ENCODE measurements around the gene TRIM54. TPM values are rescaled to one million over a fixed set of nuclear protein-coding genes. Genes with fewer than 3 reads are reported as not detected.
"Not testable (repeated sequence)": the region's sequence is repeated elsewhere in the genome, so short reads cannot be mapped to it uniquely, and the experiment has no call there.

Gene TRIM54
- total RNA-seq, 2 experiments from 2014 or later: 0.16 to 0.23 TPM

GRCh38 chr2:27313882-27314645 lies 31.8 kb downstream of the TRIM54 start:
- CTCF ChIA-PET: interaction anchor here (0.9 to 2.3 kb wide), 2 partner anchors 11 to 34 kb away, joined by 3 to 16 read pairs; no protein-coding TSS in a partner anchor
- POLR2A ChIA-PET: no interaction called here
- DNase-seq (no peak), ATAC-seq (no peak)
- Mint-ChIP-seq H3K4me1 (ENCODE audit: low read depth) (no peaks in the 10 kb centered on the region), H3K4me3 (no peak overlapping the region), H3K27me3 (no peaks in the 10 kb centered on the region), H3K9me3 (no peaks in the 10 kb centered on the region), H3K27ac (no peak overlapping the region), H3K36me3 (ENCODE audit: low read depth) (peaks cover 26% of the 10 kb centered on the region)
- TF ChIP-seq, protein P1, sequence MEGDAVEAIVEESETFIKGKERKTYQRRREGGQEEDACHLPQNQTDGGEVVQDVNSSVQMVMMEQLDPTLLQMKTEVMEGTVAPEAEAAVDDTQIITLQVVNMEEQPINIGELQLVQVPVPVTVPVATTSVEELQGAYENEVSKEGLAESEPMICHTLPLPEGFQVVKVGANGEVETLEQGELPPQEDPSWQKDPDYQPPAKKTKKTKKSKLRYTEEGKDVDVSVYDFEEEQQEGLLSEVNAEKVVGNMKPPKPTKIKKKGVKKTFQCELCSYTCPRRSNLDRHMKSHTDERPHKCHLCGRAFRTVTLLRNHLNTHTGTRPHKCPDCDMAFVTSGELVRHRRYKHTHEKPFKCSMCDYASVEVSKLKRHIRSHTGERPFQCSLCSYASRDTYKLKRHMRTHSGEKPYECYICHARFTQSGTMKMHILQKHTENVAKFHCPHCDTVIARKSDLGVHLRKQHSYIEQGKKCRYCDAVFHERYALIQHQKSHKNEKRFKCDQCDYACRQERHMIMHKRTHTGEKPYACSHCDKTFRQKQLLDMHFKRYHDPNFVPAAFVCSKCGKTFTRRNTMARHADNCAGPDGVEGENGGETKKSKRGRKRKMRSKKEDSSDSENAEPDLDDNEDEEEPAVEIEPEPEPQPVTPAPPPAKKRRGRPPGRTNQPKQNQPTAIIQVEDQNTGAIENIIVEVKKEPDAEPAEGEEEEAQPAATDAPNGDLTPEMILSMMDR (IDR thresholded peaks at IDR 0.05): no peak
- intact Hi-C loops (cut with micrococcal nuclease): no loop called here

- DNase-seq (no peak), ATAC-seq (no peak)
- H3K27me3 Mint-ChIP-seq: no peaks in the 10 kb centered on the region
- H3K9me3 Mint-ChIP-seq: no peaks in the 10 kb centered on the region
- intact Hi-C loops (cut with micrococcal nuclease): no loop called here
- ChIA-PET POLR2A (no interaction called here), CTCF (interaction anchor here (0.9 to 2.3 kb wide), 2 partner anchors 12 to 35 kb away, joined by 3 to 16 read pairs; no protein-coding TSS in a partner anchor)
- H3K36me3 Mint-ChIP-seq (ENCODE audit: low read depth): peaks cover 21% of the 10 kb centered on the region
- no peaks in the 10 kb centered on the region for H3K4me1 Mint-ChIP-seq (ENCODE audit: low read depth)
- TF ChIP-seq, protein P1 (IDR thresholded peaks at IDR 0.05): no peak
- no peak overlapping the region for H3K4me3 Mint-ChIP-seq
- no peak overlapping the region for H3K27ac Mint-ChIP-seq
Measured at GRCh38 chr2:27314709-27315108, 32.5 kb downstream of the TRIM54 start.

GRCh38 chr2:27315122-27315521 lies 32.9 kb downstream of the TRIM54 start:
- intact Hi-C loops (cut with micrococcal nuclease): no loop called here
- Mint-ChIP-seq H3K4me1 (ENCODE audit: low read depth) (no peaks in the 10 kb centered on the region), H3K27me3 (no peaks in the 10 kb centered on the region), H3K9me3 (no peaks in the 10 kb centered on the region), H3K27ac (no peak overlapping the region), H3K4me3 (no peak overlapping the region), H3K36me3 (ENCODE audit: low read depth) (peaks cover 19% of the 10 kb centered on the region)
- ChIA-PET POLR2A (no interaction called here), CTCF (interaction anchor here (2.3 kb wide), 1 partner anchor 12 kb away, joined by 16 read pairs; no protein-coding TSS in a partner anchor)
- ATAC-seq (no peak), DNase-seq (no peak)
- TF ChIP-seq, protein P1 (IDR thresholded peaks at IDR 0.05): no peak

GRCh38 chr2:27316655-27317412 lies 34.6 kb downstream of the TRIM54 start:
- Mint-ChIP-seq H3K36me3 (ENCODE audit: low read depth) (peaks cover 13% of the 10 kb centered on the region), H3K9me3 (no peaks in the 10 kb centered on the region), H3K4me3 (no peak overlapping the region), H3K27me3 (no peaks in the 10 kb centered on the region), H3K27ac (no peak overlapping the region), H3K4me1 (ENCODE audit: low read depth) (peaks cover 9% of the 10 kb centered on the region)
- intact Hi-C loops (cut with micrococcal nuclease): no loop called here
- TF ChIP-seq, protein P1 (IDR thresholded peaks at IDR 0.05): no peak
- CTCF ChIA-PET: interaction anchor here (3.7 kb wide), 1 partner anchor 14 kb away, joined by 14 read pairs; no protein-coding TSS in a partner anchor
- no peak for DNase-seq
- no peak for ATAC-seq
- POLR2A ChIA-PET: no interaction called here

DNA sequence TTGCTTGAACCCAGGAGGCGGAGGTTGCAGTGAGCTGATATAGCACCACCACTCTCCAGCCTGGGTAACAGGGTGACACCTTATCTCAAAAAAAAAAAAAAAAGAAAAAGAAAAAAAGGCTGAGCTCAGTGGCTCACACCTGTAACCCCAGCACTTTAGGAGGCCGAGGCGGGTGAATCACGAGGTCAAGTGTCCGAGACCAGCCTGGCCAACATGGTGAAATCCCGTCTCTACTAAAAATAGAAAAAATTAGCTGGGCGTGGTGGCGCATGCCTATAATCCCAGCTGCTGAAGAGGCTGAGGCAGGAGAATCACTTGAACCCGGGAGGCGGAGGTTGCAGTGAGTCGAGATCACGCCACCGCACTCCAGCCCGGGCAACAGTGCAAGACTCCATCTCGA lies 37.6 kb downstream of the TRIM54 start:
- not testable (repeated sequence) for H3K27ac Mint-ChIP-seq, H3K27me3 Mint-ChIP-seq, H3K9me3 Mint-ChIP-seq, H3K4me3 Mint-ChIP-seq, DNase-seq, ATAC-seq
- intact Hi-C loops (cut with micrococcal nuclease): loop anchor here (5.0 kb wide), 1 partner anchor 37 kb away; the partner anchor contains the start of gene GTF3C2
- ChIA-PET CTCF (interaction anchor here (1.8 to 3.7 kb wide), 2 partner anchors 17 to 40 kb away, joined by 7 to 14 read pairs; no protein-coding TSS in a partner anchor), POLR2A (interaction anchor here (1.0 kb wide), 1 partner anchor 32 kb away, joined by 4 read pairs; no protein-coding TSS in a partner anchor)
- peaks cover 21% of the 10 kb centered on the region for H3K4me1 Mint-ChIP-seq (ENCODE audit: low read depth)
- peaks cover 13% of the 10 kb centered on the region for H3K36me3 Mint-ChIP-seq (ENCODE audit: low read depth)

Data from activated CD8-positive, alpha-beta T cell treated with anti-CD3 and anti-CD28 coated beads for 36 hours (primary cell).